ENCODE results near the gene HSPA12B. TPM values are rescaled to one million over a fixed set of nuclear protein-coding genes. Genes with fewer than 3 reads are reported as not detected.

Gene HSPA12B
- total and polyA plus RNA-seq, 2 donors (not counting 3 experiments of a cell fraction or from before 2014, with no cell fraction given) = 3.7 to 6.6 TPM

DNA sequence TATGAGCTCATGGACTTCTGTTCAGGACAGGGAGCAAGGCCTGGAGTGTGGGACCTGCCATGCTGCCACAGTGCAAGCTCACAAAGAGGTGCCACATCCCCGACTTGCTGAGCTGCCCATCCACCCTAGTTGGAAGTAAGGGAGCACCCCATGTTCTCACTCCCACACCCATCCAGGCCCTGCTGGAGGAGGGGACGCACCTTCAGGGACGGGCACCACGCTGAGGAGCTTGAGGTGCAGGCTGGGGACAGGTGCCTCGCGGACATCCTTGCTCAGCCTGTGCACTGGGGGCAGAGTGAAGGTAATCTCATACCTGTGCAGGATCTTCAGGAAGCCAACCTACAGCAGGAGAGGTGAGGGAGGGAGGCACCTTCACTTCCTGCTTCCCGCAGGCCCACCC, 22.8 kb downstream of the HSPA12B start:
- FAIRE-seq = no peak

GRCh38 chr20:3755814-3756480, 23.5 kb downstream of the HSPA12B start:
- H3K36me3 ChIP-seq (ENCODE audit: control insufficient read depth in 2 of 2, extremely low read depth in 1 of 2, insufficient read depth in 2 of 2, low read length in 2 of 2) = peaks cover 0 to 9% of the 10 kb centered on the region in 2 experiments
- ChIA-PET CTCF (interaction anchor here (0.6 to 5.7 kb wide), 7 partner anchors 10 to 765 kb away, joined by 4 to 76 read pairs (median 6); partner anchors contain the start of genes ADISSP and SPEF1), POLR2A (no interaction called here)
- H3K9me3 ChIP-seq (replicated peaks; ENCODE audit: control insufficient read depth, insufficient read depth, low read length) = no peaks in the 10 kb centered on the region
- TF ChIP-seq MYC (IDR thresholded peaks at IDR 0.05; ENCODE audit: low read depth, low read length) = no peak
- TF ChIP-seq POLR2A (IDR thresholded peaks at IDR 0.05; ENCODE audit: low read depth, low read length) = no peak
- no peak for TF ChIP-seq POLR2AphosphoS5 (IDR thresholded peaks at IDR 0.05; ENCODE audit: insufficient read depth, low read depth, low read length)
- no peak for TF ChIP-seq JUN (IDR thresholded peaks at IDR 0.05; ENCODE audit: borderline replicate concordance, insufficient read depth, insufficient read length, low read depth)
- no peak for TF ChIP-seq GATA2 (IDR thresholded peaks at IDR 0.05; ENCODE audit: insufficient read depth, insufficient read length, low read depth, low read length)
- TF ChIP-seq CTCF (IDR thresholded peaks at IDR 0.05; ENCODE audit: extremely low read depth in 1 of 2, insufficient read depth in 1 of 2, low read depth in 1 of 2, low read length in 2 of 2) = no peak
- no peak for TF ChIP-seq EZH2 (IDR thresholded peaks at IDR 0.05; ENCODE audit: borderline replicate concordance, low read depth, low read length, severe bottlenecking)
- TF ChIP-seq, protein P1, sequence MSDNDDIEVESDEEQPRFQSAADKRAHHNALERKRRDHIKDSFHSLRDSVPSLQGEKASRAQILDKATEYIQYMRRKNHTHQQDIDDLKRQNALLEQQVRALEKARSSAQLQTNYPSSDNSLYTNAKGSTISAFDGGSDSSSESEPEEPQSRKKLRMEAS (IDR thresholded peaks at IDR 0.05; ENCODE audit: insufficient read depth, insufficient read length) = no peak
- no peak for TF ChIP-seq FOS (IDR thresholded peaks at IDR 0.05; ENCODE audit: borderline replicate concordance, insufficient read depth, low read length)
- no peak overlapping the region for H3K4me3 ChIP-seq (replicated peaks in 1 of 3; ENCODE audit: insufficient read depth in 1 of 3, low read depth in 1 of 3, low read length in 3 of 3)
- H3K4me1 ChIP-seq (ENCODE audit: control insufficient read depth, extremely low read depth, insufficient read depth, low read length) = no peaks in the 10 kb centered on the region
- dilution Hi-C loops (cut with MboI; ENCODE audit: extremely low pct_ligation_motif_present, low sequenced_read_pairs) (no loop called here), intact Hi-C loops (cut with micrococcal nuclease) (no loop called here)
- BruUV-seq (replicated peaks) = no TSS peak
- H3K4me2 ChIP-seq (ENCODE audit: insufficient read depth, low read length) = no peak overlapping the region
- no peak overlapping the region for H3K27ac ChIP-seq (ENCODE audit: insufficient read depth, low read depth, low read length)
- no peaks in the 10 kb centered on the region for H4K20me1 ChIP-seq (replicated peaks; ENCODE audit: control insufficient read depth, extremely low read depth, insufficient read depth, low read length)
- FAIRE-seq = no peak
- no peaks in the 10 kb centered on the region for H3K79me2 ChIP-seq (ENCODE audit: control insufficient read depth, insufficient read depth, low read length)
- H2AFZ ChIP-seq (ENCODE audit: low read depth, low read length) = no peak overlapping the region
- no peak for DNase-seq (ENCODE audit: low read depth, low spot score)
- H3K27me3 ChIP-seq (ENCODE audit: control insufficient read depth in 2 of 2, insufficient read depth in 2 of 2, low read length in 2 of 2) = no peaks in the 10 kb centered on the region
- H3K9me1 ChIP-seq (replicated peaks; ENCODE audit: control insufficient read depth, extremely low read depth, insufficient read depth, low read length) = no peaks in the 10 kb centered on the region
- no peak overlapping the region for H3K9ac ChIP-seq (replicated peaks; ENCODE audit: extremely low read depth, insufficient read depth, low read length)

More for the DNA sequence above, 22.8 kb downstream of the HSPA12B start:
- Histone ChIP-seq H3K9ac (replicated peaks; ENCODE audit: extremely low read depth, insufficient read depth, low read length) (no peak overlapping the region), H3K27me3 (ENCODE audit: control insufficient read depth in 2 of 2, insufficient read depth in 2 of 2, low read length in 2 of 2) (no peaks in the 10 kb centered on the region), H3K9me3 (replicated peaks; ENCODE audit: control insufficient read depth, insufficient read depth, low read length) (no peaks in the 10 kb centered on the region), H4K20me1 (replicated peaks; ENCODE audit: control insufficient read depth, extremely low read depth, insufficient read depth, low read length) (no peaks in the 10 kb centered on the region), H3K36me3 (ENCODE audit: control insufficient read depth in 2 of 2, extremely low read depth in 1 of 2, insufficient read depth in 2 of 2, low read length in 2 of 2) (peaks cover 0 to 12% of the 10 kb centered on the region in 2 experiments), H2AFZ (ENCODE audit: low read depth, low read length) (no peak overlapping the region), H3K79me2 (ENCODE audit: control insufficient read depth, insufficient read depth, low read length) (no peaks in the 10 kb centered on the region), H3K4me2 (ENCODE audit: insufficient read depth, low read length) (no peak overlapping the region), H3K4me1 (ENCODE audit: control insufficient read depth, extremely low read depth, insufficient read depth, low read length) (no peaks in the 10 kb centered on the region), H3K9me1 (replicated peaks; ENCODE audit: control insufficient read depth, extremely low read depth, insufficient read depth, low read length) (no peaks in the 10 kb centered on the region), H3K27ac (ENCODE audit: insufficient read depth, low read depth, low read length) (no peak overlapping the region), H3K4me3 (replicated peaks in 1 of 3; ENCODE audit: insufficient read depth in 1 of 3, low read depth in 1 of 3, low read length in 3 of 3) (no peak overlapping the region)
- ChIA-PET POLR2A (no interaction called here), CTCF (interaction anchor here (0.6 to 5.7 kb wide), 8 partner anchors 11 to 764 kb away, joined by 4 to 76 read pairs (median 6); partner anchors contain the start of genes ADISSP, CENPB and SPEF1)
- DNase-seq (ENCODE audit: low read depth, low spot score) = no peak
- no TSS peak for BruUV-seq (replicated peaks)
- dilution Hi-C loops (cut with MboI; ENCODE audit: extremely low pct_ligation_motif_present, low sequenced_read_pairs) = no loop called here
- intact Hi-C loops (cut with micrococcal nuclease) = no loop called here
- TF ChIP-seq FOS (IDR thresholded peaks at IDR 0.05; ENCODE audit: borderline replicate concordance, insufficient read depth, low read length) = no peak
